ENCODE measurements around the gene RUNX3. TPM values are rescaled to one million over a fixed set of nuclear protein-coding genes. Genes with fewer than 3 reads are reported as not detected.

RUNX3 gene
- total RNA-seq, 1 donor from 2014 or later, result 0.41 TPM

GRCh38 chr1:24945354-24946326 lies 15.6 kb upstream of the RUNX3 start:
- no peak for DNase-seq (ENCODE audit: extremely low spot score, unreplicated experiment)
- H3K36me3 Mint-ChIP-seq, result no peaks in the 10 kb centered on the region
- no peak overlapping the region for H3K4me3 Mint-ChIP-seq
- peaks cover 11% of the 10 kb centered on the region for H3K4me1 Mint-ChIP-seq (ENCODE audit: unreplicated experiment)
- TF ChIP-seq CTCF (conservative IDR thresholded peaks at IDR 0.05), result no peak
- peaks cover 11% of the 10 kb centered on the region for H3K27me3 Mint-ChIP-seq
- no peaks in the 10 kb centered on the region for H3K9me3 Mint-ChIP-seq
- no peak overlapping the region for H3K27ac Mint-ChIP-seq

- Mint-ChIP-seq H3K4me1 (ENCODE audit: unreplicated experiment) (peaks cover 11% of the 10 kb centered on the region), H3K27ac (no peak overlapping the region)
Measured at GRCh38 chr1:24944318-24944717, 14.2 kb upstream of the RUNX3 start.

GRCh38 chr1:24942789-24943188 lies 12.7 kb upstream of the RUNX3 start:
- Mint-ChIP-seq H3K4me1 (ENCODE audit: unreplicated experiment) (peaks cover 4% of the 10 kb centered on the region), H3K27ac (no peak overlapping the region), H3K4me3 (no peak overlapping the region), H3K27me3 (peaks cover 16% of the 10 kb centered on the region), H3K9me3 (no peaks in the 10 kb centered on the region), H3K36me3 (no peaks in the 10 kb centered on the region)
- no peak for DNase-seq (ENCODE audit: extremely low spot score, unreplicated experiment)
- TF ChIP-seq CTCF (conservative IDR thresholded peaks at IDR 0.05), result no peak

More at GRCh38 chr1:24944318-24944717, 14.2 kb upstream of the RUNX3 start:
- Mint-ChIP-seq H3K27me3 (peaks cover 11% of the 10 kb centered on the region), H3K36me3 (no peaks in the 10 kb centered on the region), H3K9me3 (no peaks in the 10 kb centered on the region), H3K4me3 (no peak overlapping the region)
- no peak for TF ChIP-seq CTCF (conservative IDR thresholded peaks at IDR 0.05)
- DNase-seq (ENCODE audit: extremely low spot score, unreplicated experiment), result no peak

- no peak for DNase-seq (ENCODE audit: extremely low spot score, unreplicated experiment)
- TF ChIP-seq CTCF (conservative IDR thresholded peaks at IDR 0.05), result no peak
- peaks cover 16% of the 10 kb centered on the region for H3K27me3 Mint-ChIP-seq
- no peak overlapping the region for H3K27ac Mint-ChIP-seq
- H3K4me3 Mint-ChIP-seq, result no peak overlapping the region
- peaks cover 4% of the 10 kb centered on the region for H3K4me1 Mint-ChIP-seq (ENCODE audit: unreplicated experiment)
- no peaks in the 10 kb centered on the region for H3K9me3 Mint-ChIP-seq
- H3K36me3 Mint-ChIP-seq, result no peaks in the 10 kb centered on the region
Measured at GRCh38 chr1:24941564-24941963, 11.5 kb upstream of the RUNX3 start.

- DNase-seq (ENCODE audit: extremely low spot score, unreplicated experiment), result no peak
- H3K36me3 Mint-ChIP-seq, result no peaks in the 10 kb centered on the region
- H3K27ac Mint-ChIP-seq, result no peak overlapping the region
- no peaks in the 10 kb centered on the region for H3K9me3 Mint-ChIP-seq
- peaks cover 4% of the 10 kb centered on the region for H3K4me1 Mint-ChIP-seq (ENCODE audit: unreplicated experiment)
- peaks cover 22% of the 10 kb centered on the region for H3K27me3 Mint-ChIP-seq
- H3K4me3 Mint-ChIP-seq, result no peak overlapping the region
- no peak for TF ChIP-seq CTCF (conservative IDR thresholded peaks at IDR 0.05)
Measured at GRCh38 chr1:24940231-24940630, 10.2 kb upstream of the RUNX3 start.
